OCI-LY3 (cell line): ENCODE data around the gene ILF3.

Experiments used
- CTCF ChIP-seq: fragments of 200-600, 300-600 bp; sonication (generic); IDR thresholded peaks from 2 replicates; pipeline ENCODE4 v1.5.1; 2014; ENCODE audit warnings: antibody characterized with exemption, low read length, low read depth
- EZH2phosphoT487 ChIP-seq: fragments of 200-600 bp; shearing (Covaris generic); IDR thresholded peaks from 2 replicates; pipeline ENCODE4 v1.6.1; 2018; ENCODE audit warnings: antibody characterized with exemption, mixed run types, low read depth

- TF ChIP-seq CTCF (no peak), EZH2phosphoT487 (no peak)
Measured at GRCh38 chr19:10625003-10625761, 29.0 kb upstream of the ILF3 start, which contains the start of gene SLC44A2.
